ENCODE measurements around the gene STRBP. TPM values are rescaled to one million over a fixed set of nuclear protein-coding genes. Genes with fewer than 3 reads are reported as not detected.
"Not testable (repeated sequence)": the region's sequence is repeated elsewhere in the genome, so short reads cannot be mapped to it uniquely, and the experiment has no call there.

Gene STRBP
- polyA plus RNA-seq, 1 donor: 58.2 TPM

- no peak for DNase-seq
These were observed 17.9 kb downstream of the STRBP start for GRCh38 chr9:123250504-123250903.

DNA sequence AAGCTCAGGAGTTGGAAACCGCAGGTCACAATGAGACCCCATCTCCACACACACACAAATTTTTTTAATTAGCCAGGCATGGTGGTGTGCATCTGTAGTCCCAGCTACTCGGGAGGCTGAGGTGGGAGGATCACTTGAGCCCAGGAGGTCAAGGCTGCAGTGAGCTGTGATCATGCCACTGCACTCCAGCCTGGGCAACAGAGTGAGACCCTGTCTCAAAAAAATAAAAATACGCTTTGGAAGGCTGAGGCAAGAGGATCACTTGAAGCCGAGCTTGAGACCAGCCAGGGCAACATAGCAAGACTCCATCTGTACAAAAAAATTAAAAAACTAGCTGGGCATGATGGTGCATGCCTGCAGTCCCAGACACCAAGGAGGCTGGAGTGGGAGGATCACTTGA lies 19.2 kb downstream of the STRBP start:
- DNase-seq: not testable (repeated sequence)

DNA sequence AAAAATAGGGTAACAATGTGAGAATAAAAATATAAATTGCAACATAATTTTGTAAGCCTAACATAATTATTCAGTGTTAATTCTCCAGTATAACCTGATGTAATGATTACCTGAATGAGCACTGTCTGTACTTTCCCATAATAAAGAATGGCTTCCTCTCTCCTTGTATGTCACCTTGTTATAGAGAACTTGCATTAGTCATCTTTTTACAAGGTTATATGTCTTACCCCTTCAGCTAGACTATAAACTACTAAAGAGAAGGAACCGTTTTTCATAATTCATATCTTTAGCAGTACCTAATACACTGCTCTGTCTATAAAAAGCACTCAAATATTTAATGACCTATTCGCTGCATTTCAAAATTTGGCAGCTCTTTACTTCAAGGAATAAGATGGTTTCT lies 19.8 kb downstream of the STRBP start:
- no peak for DNase-seq

- no peak for DNase-seq
These were observed 21.9 kb downstream of the STRBP start for GRCh38 chr9:123246534-123246933.

DNA sequence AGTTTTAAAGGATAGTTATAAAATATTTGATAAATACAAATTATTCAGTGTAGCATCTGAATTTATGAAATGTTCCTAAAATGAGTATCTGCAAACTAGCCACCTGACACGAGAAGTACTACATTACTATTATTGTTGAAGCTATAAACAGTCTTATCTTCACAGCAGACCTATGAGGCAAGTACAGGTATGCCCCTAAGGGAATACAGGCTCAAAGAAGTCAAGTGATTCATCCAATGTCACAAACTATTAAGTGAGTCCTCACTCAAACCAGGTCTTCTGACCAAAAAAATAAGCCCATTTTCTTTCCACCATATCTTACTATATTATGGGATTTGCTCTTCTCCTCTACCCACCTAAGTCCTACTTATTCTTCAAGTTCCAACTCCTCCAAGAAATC lies 28.7 kb downstream of the STRBP start:
- no peak for DNase-seq

GRCh38 chr9:123238365-123238764 lies 30.0 kb downstream of the STRBP start:
- no peak for DNase-seq

- DNase-seq: no peak
These were observed 31.2 kb downstream of the STRBP start for GRCh38 chr9:123237220-123237619.

GRCh38 chr9:123235448-123235847 lies 32.9 kb downstream of the STRBP start:
- no peak for DNase-seq

DNA sequence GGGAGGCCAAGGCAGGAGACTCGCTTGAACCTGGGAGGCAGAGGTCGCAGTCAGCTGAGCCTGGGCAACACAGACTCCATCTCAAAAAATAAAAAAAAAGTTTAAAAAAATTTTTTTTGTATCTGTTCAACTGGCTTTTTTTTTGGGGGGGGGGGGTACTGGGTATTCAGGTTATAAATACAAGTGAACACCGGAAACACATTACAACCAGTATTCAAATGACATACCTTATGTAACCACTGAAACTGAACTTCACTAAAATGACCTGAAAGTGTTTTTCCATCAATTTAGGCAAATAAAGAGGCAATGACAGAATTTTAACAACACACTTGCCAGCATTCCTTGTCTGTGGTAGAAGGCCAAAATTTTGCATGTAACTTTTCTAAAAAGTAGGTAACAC lies 33.5 kb downstream of the STRBP start:
- no peak for DNase-seq

GRCh38 chr9:123232332-123232731 lies 36.1 kb downstream of the STRBP start:
- no peak for DNase-seq

GRCh38 chr9:123231421-123231820 lies 37.0 kb downstream of the STRBP start:
- no peak for DNase-seq

DNA sequence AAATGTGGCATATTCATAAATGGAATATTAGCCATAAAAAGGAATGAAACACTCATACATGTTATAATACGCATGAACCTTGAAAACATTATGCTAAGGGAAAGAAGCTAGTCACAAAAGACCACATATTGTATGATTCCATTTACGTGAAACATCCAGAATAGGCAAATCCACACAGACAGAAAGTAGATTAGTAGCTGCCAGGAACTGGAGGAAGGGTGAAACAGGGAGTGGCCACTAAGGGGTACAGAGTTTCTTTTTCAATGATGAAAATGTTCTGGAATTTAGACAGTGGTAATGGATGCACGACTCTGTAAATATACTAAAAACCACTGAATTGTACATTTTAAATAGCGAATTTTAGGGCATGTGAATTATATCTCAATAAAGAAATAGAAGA lies 39.4 kb downstream of the STRBP start:
- no peak for DNase-seq

- no peak for DNase-seq
These were observed 42.4 kb downstream of the STRBP start for GRCh38 chr9:123225995-123226394.

GRCh38 chr9:123225374-123225813 lies 43.0 kb downstream of the STRBP start:
- peak; percentile 12 for DNase-seq

DNA sequence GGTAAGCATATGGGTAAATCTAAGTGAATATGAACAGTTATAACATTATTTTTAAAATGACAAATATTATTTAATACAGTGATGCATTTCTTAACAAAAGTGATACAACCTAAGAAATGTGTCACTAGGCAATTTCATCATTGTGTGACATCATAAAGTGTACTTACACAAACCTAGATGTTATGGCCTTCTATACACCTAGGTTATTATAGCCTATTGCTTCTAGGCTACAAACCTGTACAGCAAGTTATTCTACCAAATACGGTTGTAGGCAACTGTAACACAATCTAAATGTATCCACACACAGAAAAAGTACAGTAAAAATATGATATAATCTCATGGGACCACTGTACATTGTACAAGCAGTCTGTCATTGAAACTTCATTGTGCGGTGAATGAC lies 48.3 kb downstream of the STRBP start:
- DNase-seq: no peak

DNA sequence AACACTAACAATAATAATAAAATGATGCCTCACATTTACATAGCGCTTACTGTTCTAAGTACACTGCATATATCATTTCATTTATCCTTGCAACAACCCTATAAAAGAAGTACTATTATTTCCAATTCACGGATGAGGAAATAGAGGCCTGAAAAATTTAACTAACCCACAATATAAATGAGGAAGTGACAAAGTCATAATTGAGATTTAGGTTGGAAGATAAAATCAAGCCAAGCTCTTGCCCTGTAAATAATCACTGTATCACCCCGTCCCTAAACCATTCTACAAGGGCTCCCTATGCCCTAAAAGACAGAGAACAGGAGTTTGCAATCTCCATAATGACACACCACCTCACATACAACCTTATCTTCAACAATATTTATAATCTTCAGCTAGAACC lies 49.6 kb downstream of the STRBP start:
- no peak for DNase-seq

- no peak for DNase-seq
These were observed 51.2 kb downstream of the STRBP start for GRCh38 chr9:123217128-123217654.

- DNase-seq: no peak
These were observed 52.1 kb downstream of the STRBP start for GRCh38 chr9:123216251-123216797.

DNA sequence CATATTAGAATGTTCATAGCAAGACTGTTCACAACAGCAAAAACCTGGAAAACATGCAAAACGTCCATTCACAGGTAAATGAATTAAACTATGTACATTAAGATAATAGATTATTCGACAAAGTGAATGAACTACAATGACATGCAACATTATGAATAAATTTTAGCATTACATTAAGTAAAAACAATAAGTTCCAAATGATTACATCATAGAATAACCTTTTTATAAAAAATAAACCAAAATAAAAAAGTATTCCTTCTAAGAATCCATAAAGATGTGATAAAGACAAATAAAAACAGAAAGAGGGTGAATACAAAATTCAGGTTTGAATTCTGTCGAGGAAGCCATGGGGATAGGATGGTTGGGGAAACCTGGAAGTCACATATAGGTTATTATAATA lies 57.3 kb downstream of the STRBP start:
- no peak for DNase-seq

DNA sequence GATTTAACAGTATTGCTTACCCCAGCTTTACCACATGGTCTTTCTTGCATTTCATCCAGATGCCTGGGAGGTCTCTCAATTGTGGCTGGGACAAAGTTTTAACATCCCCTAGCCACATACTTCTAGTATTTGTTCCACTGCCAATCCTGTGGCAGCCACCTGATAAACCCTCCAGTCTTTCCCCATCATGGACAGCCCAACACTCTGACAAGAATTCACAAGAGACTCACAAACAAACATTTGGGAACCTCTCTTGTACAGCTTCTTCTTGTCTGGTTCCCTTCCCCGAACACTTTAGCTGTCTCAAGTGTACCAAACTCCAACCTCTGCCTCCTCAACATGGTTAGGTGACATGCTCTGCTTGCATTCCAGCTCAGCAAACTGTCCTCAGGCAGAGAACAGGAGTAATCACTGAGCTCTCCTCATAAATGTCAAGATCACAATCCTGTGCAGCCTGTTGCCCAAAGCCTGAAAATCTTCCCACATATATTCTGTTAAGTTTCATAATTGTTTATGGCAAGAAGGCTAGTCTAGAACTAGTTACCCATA lies 59.7 kb downstream of the STRBP start:
- DNase-seq: no peak

GRCh38 chr9:123206065-123206464 lies 62.3 kb downstream of the STRBP start:
- DNase-seq: no peak

GRCh38 chr9:123201083-123201482 lies 67.3 kb downstream of the STRBP start:
- DNase-seq: no peak

- not testable (repeated sequence) for DNase-seq
These were observed 67.9 kb downstream of the STRBP start for GRCh38 chr9:123200469-123200868.

DNA sequence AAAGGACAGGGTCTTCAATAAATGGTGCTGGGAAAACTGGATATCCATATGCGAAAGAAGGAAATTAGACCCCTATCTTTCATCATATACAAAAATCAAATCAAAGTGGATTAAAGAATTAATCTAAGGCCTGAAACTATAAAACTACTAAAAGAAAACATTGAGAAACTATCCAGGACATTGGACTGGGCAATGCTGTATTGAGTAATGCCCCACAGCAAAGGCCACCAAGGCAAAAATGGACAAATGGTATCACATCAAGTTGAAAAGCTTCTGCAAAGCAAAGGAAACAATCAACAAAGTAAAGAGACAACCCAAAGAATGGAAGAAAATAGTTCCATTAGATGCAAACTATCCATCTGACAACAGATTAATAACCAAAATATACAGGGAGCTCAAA lies 72.3 kb downstream of the STRBP start:
- no peak for DNase-seq
